BLaER1 treated with 17β-estradiol and CSF1 and Interleukin-3, amounts not matched to agents 10 nM and 100 nM (cell line): Measurements from ENCODE around the gene ROPN1L.

Experiments used
- H3K27ac ChIP-seq, 11 experiments: shearing (Covaris generic); formaldehyde crosslinking; 2 replicates each; pipeline ENCODE4 v1.8.1; 2022
- H3K27me3 ChIP-seq, 11 experiments: shearing (Covaris generic); formaldehyde crosslinking; 2 replicates each; pipeline ENCODE4 v1.8.1; 2022
- H3K36me3 ChIP-seq, 11 experiments: shearing (Covaris generic); formaldehyde crosslinking; 2 replicates each; pipeline ENCODE4 v1.8.1; 2022
- H3K4me1 ChIP-seq, 10 experiments: shearing (Covaris generic); formaldehyde crosslinking; 2 replicates each; pipeline ENCODE4 v1.8.1; 2022
- H3K4me2 ChIP-seq, 11 experiments: shearing (Covaris generic); formaldehyde crosslinking; 2 replicates each; pipeline ENCODE4 v1.8.1; 2022
- H3K4me3 ChIP-seq, 10 experiments: shearing (Covaris generic); formaldehyde crosslinking; 2 replicates each; pipeline ENCODE4 v1.8.1; 2022
- H3K9ac ChIP-seq, 11 experiments: shearing (Covaris generic); formaldehyde crosslinking; 2 replicates each; pipeline ENCODE4 v1.8.1; 2022
- H3K9me3 ChIP-seq, 11 experiments: shearing (Covaris generic); formaldehyde crosslinking; replicated peaks in 1 of 11; 2 replicates each; pipeline ENCODE4 v1.8.1; 2022
- H4K20me1 ChIP-seq, 11 experiments: shearing (Covaris generic); formaldehyde crosslinking; 2 replicates each; pipeline ENCODE4 v1.8.1; 2022
- Cebpa-rat ChIP-seq, 11 experiments: shearing (Covaris generic); IDR thresholded peaks; 2 replicates each; pipeline ENCODE4 v1.8.1; 2022

ROPN1L gene

GRCh38 chr5:10421896-10422691 lies 19.6 kb upstream of the ROPN1L start:
- TF ChIP-seq Cebpa-rat (IDR thresholded peaks at IDR 0.05) = no peak
- Histone ChIP-seq H3K9ac (no peak overlapping the region; a peak in 1 of 22 replicates), H3K27me3 (no peaks in the 10 kb centered on the region), H3K4me3 (no peak overlapping the region), H3K36me3 (peaks cover 72 to 96% (median 90%) of the 10 kb centered on the region in 11 experiments), H3K9me3 (no peaks in the 10 kb centered on the region), H4K20me1 (peaks cover 0 to 69% (median 0%) of the 10 kb centered on the region in 11 experiments; a peak in 8 of 22 replicates), H3K27ac (peak overlapping the region in 10 of 11 experiments; percentile 14 to 63 (median 30); a peak in 15 of 22 replicates), H3K4me1 (peaks cover 18 to 47% (median 37%) of the 10 kb centered on the region in 10 experiments; a peak in 19 of 20 replicates), H3K4me2 (peak overlapping the region in 9 of 11 experiments; percentile 2 to 63 (median 27); a peak in 16 of 22 replicates)

- peaks cover 18 to 47% (median 37%) of the 10 kb centered on the region in 10 experiments; a peak in 19 of 20 replicates for H3K4me1 ChIP-seq
- no peak for TF ChIP-seq Cebpa-rat (IDR thresholded peaks at IDR 0.05)
- peak overlapping the region in 4 of 11 experiments; percentile 12 to 63 (median 40); a peak in 6 of 22 replicates for H3K4me2 ChIP-seq
- H3K9me3 ChIP-seq = no peaks in the 10 kb centered on the region
- no peak overlapping the region for H3K9ac ChIP-seq
- H4K20me1 ChIP-seq = peaks cover 0 to 78% (median 0%) of the 10 kb centered on the region in 11 experiments; a peak in 8 of 22 replicates
- H3K27me3 ChIP-seq = no peaks in the 10 kb centered on the region
- H3K36me3 ChIP-seq = peaks cover 72 to 96% (median 90%) of the 10 kb centered on the region in 11 experiments
- H3K4me3 ChIP-seq = no peak overlapping the region
- H3K27ac ChIP-seq = peak overlapping the region in 2 of 11 experiments; percentile 15 to 63; a peak in 2 of 22 replicates
These were observed 18.7 kb upstream of the ROPN1L start for GRCh38 chr5:10423022-10423421.

- no peak for TF ChIP-seq Cebpa-rat (IDR thresholded peaks at IDR 0.05)
- Histone ChIP-seq H4K20me1 (peaks cover 0 to 69% (median 0%) of the 10 kb centered on the region in 11 experiments; a peak in 9 of 22 replicates), H3K27ac (peak overlapping the region in 1 of 11 experiments; percentile 2; a peak in 1 of 22 replicates)
These were observed 17.5 kb upstream of the ROPN1L start for GRCh38 chr5:10424124-10424731.

GRCh38 chr5:10427201-10427600 lies 14.5 kb upstream of the ROPN1L start:
- peaks cover 7 to 21% (median 15%) of the 10 kb centered on the region in 10 experiments; a peak in 17 of 20 replicates for H3K4me1 ChIP-seq
- H3K4me3 ChIP-seq = no peak overlapping the region
- peaks cover 0 to 49% (median 2%) of the 10 kb centered on the region in 11 experiments; a peak in 11 of 22 replicates for H4K20me1 ChIP-seq
- no peaks in the 10 kb centered on the region for H3K9me3 ChIP-seq
- H3K36me3 ChIP-seq = peaks cover 82 to 96% (median 90%) of the 10 kb centered on the region in 11 experiments
- no peaks in the 10 kb centered on the region for H3K27me3 ChIP-seq
- H3K27ac ChIP-seq = no peak overlapping the region
- no peak for TF ChIP-seq Cebpa-rat (IDR thresholded peaks at IDR 0.05)
- H3K9ac ChIP-seq = no peak overlapping the region
- no peak overlapping the region for H3K4me2 ChIP-seq

More at GRCh38 chr5:10424124-10424731, 17.5 kb upstream of the ROPN1L start:
- no peak overlapping the region for H3K4me3 ChIP-seq
- H3K4me2 ChIP-seq = no peak overlapping the region
- no peaks in the 10 kb centered on the region for H3K9me3 ChIP-seq
- no peaks in the 10 kb centered on the region for H3K27me3 ChIP-seq
- H3K9ac ChIP-seq = no peak overlapping the region
- H3K4me1 ChIP-seq = peaks cover 18 to 47% (median 37%) of the 10 kb centered on the region in 10 experiments; a peak in 19 of 20 replicates
- H3K36me3 ChIP-seq = peaks cover 72 to 96% (median 90%) of the 10 kb centered on the region in 11 experiments

GRCh38 chr5:10427978-10428377 lies 13.7 kb upstream of the ROPN1L start:
- peaks cover 0 to 49% (median 6%) of the 10 kb centered on the region in 11 experiments; a peak in 11 of 22 replicates for H4K20me1 ChIP-seq
- no peaks in the 10 kb centered on the region for H3K27me3 ChIP-seq
- no peak overlapping the region for H3K9ac ChIP-seq
- no peak overlapping the region for H3K4me3 ChIP-seq
- peaks cover 0 to 13% (median 7%) of the 10 kb centered on the region in 10 experiments; a peak in 13 of 20 replicates for H3K4me1 ChIP-seq
- no peak for TF ChIP-seq Cebpa-rat (IDR thresholded peaks at IDR 0.05)
- H3K27ac ChIP-seq = no peak overlapping the region
- H3K36me3 ChIP-seq = peaks cover 87 to 99% (median 93%) of the 10 kb centered on the region in 11 experiments
- H3K4me2 ChIP-seq = no peak overlapping the region
- no peaks in the 10 kb centered on the region for H3K9me3 ChIP-seq

- H3K36me3 ChIP-seq = peaks cover 89 to 98% (median 92%) of the 10 kb centered on the region in 11 experiments
- H3K4me1 ChIP-seq = no peaks in the 10 kb centered on the region
- no peak overlapping the region for H3K27ac ChIP-seq
- no peaks in the 10 kb centered on the region for H3K27me3 ChIP-seq
- no peak for TF ChIP-seq Cebpa-rat (IDR thresholded peaks at IDR 0.05)
- H3K4me3 ChIP-seq = no peak overlapping the region
- H3K9me3 ChIP-seq = no peaks in the 10 kb centered on the region
- H4K20me1 ChIP-seq = peaks cover 0 to 41% (median 6%) of the 10 kb centered on the region in 11 experiments; a peak in 11 of 22 replicates
- H3K4me2 ChIP-seq = no peak overlapping the region
- H3K9ac ChIP-seq = no peak overlapping the region
These were observed 10.3 kb upstream of the ROPN1L start for GRCh38 chr5:10431415-10431814.

- H3K4me3 ChIP-seq = no peak overlapping the region
- H3K4me2 ChIP-seq = no peak overlapping the region
- TF ChIP-seq Cebpa-rat (IDR thresholded peaks at IDR 0.05) = no peak
- H3K27ac ChIP-seq = no peak overlapping the region
- H3K4me1 ChIP-seq = no peaks in the 10 kb centered on the region
- H3K9ac ChIP-seq = no peak overlapping the region
- peaks cover 80 to 98% (median 91%) of the 10 kb centered on the region in 11 experiments for H3K36me3 ChIP-seq
- peaks cover 0 to 39% (median 6%) of the 10 kb centered on the region in 11 experiments; a peak in 11 of 22 replicates for H4K20me1 ChIP-seq
- H3K27me3 ChIP-seq = no peaks in the 10 kb centered on the region
- no peaks in the 10 kb centered on the region for H3K9me3 ChIP-seq
These were observed 9.3 kb upstream of the ROPN1L start for GRCh38 chr5:10432059-10433008.

GRCh38 chr5:10434392-10434791 lies 7.3 kb upstream of the ROPN1L start:
- Histone ChIP-seq H3K4me2 (no peak overlapping the region), H3K4me3 (no peak overlapping the region), H3K27ac (no peak overlapping the region), H3K9ac (no peak overlapping the region), H3K27me3 (no peaks in the 10 kb centered on the region), H3K36me3 (peaks cover 73 to 94% (median 88%) of the 10 kb centered on the region in 11 experiments), H3K4me1 (no peaks in the 10 kb centered on the region), H4K20me1 (peaks cover 0 to 45% (median 6%) of the 10 kb centered on the region in 11 experiments; a peak in 12 of 22 replicates), H3K9me3 (no peaks in the 10 kb centered on the region)
- no peak for TF ChIP-seq Cebpa-rat (IDR thresholded peaks at IDR 0.05)
